Activated CD4-positive, alpha-beta T cell treated with anti-CD3 and anti-CD28 coated beads, Interleukin-2, amount 50 U/mL, for 4 hours (primary cell): ENCODE results near the gene TBC1D22A.

Source experiments
- DNase-seq, 2 experiments: peaks; one replicate each; pipeline ENCODE4 v3.0.0-alpha.2; 2020

TBC1D22A gene

DNA sequence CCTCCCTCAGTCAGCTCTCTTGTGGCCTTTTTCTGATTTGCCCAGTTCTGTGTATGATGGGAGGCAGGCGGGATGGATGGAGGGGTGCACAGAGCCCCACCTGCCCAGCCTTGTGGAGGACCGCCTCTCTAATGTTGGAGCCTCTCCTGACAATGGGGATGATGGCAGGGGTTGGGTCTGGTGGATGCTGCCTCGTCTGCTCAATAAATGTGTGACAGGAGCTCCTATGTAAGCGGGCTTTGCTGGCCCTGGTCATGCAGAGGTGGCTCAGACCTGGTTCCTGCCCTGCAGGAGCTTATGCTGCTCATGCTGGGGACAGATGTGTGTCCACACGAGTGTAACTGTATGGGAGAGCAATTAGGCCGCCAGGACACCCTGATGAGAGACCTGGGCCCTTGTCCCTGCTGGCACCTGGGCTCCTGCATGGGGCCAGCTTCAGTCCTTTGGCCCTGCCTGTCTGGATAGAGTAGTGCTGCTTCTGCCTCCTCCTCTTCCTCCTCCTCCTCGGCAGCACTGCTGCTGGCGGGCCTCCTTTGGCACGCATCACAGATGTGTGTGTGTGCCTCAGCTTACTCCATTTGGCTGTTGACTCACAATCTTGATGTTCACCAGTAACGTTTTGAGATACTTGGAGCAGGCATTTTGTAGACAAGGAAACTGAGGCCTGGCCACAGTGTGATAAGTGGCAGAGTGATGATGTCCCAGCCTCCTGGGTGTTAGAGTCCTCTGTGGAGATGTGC lies 131.0 kb downstream of the TBC1D22A start:
- no peak for DNase-seq

DNA sequence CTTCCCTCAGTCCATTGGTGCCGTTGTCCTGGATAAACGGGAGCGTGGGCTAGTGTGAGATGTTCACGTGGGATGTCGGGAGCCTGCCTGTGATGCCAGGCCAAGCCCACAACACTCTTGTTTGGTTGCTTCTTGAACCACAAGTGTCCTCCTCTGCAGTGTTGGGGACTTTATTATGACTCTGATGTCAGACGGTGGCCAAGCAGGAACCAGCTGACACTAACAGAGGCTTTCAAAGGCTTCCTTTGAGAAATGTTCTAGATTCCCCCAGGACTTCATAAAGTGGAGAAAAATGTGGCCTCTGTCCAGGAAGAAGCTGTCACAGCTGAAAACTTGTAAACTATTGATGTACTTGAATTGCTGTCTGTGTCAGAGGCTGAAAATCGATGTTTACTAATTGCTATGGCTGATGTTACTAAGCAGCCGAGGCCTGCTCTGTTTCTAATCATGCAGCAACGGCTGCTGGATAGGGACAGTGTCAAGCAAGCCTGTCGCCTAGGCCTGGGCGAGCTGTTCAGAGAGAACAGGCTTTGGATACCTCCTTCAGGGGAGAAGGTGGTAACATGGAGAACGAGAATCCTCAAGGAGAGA lies 131.7 kb downstream of the TBC1D22A start:
- DNase-seq: no peak

DNA sequence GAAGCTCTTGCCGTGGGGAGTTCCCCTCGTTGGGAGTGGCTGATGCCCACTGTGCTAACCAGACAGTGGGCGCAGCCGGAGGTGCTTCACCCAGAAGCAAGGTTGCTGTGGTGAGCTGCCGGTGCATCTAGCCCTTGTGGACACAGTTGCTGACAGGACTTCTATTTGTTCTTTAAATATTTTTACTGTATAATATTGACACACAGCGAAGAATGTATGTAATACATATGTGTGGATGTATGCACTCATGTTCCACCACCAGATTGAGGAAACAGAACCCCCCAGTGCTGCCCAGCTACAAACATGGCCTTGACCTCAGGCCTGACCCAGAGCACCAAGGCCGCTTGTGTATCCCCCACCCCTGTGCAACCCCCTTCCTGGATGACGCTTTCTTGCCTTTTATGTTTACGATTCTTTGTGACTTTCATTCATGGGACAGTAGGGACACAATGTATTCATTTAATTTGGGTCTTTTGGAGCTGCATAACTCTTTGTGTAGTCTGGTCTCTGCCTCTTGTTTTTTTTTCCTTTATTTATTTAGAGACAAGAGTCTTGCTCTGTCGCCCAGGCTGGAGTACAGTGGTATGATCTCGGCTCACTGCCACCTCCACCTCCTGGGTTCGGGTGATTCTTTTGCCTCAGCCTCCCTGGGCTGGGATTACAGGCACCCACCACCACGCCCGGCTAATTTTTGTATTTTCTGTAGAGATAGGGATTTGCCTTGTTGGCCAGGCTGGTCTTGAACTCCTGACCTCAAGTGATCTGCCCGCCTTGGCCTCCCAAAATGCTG lies 132.6 kb downstream of the TBC1D22A start:
- DNase-seq: no peak

DNA sequence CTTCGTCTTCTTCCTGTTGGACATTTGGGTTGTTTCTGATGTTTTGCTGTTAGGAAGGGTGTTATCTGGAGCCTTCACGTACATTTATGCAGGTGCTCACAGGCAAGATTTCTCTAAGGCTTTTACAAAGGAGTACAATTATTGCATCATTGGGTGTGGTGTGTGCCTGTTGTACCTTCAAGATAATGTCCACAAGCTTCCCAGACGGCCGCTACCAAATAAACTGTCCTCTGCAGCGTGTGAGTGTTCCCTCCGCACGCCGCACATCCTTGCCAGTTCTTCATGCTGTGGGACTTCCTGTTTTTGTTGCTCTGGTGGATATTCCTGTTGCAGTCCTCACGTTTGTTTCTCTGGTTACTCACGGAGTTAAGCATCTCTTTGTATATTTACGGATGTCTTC lies 133.3 kb downstream of the TBC1D22A start:
- DNase-seq: no peak

DNA sequence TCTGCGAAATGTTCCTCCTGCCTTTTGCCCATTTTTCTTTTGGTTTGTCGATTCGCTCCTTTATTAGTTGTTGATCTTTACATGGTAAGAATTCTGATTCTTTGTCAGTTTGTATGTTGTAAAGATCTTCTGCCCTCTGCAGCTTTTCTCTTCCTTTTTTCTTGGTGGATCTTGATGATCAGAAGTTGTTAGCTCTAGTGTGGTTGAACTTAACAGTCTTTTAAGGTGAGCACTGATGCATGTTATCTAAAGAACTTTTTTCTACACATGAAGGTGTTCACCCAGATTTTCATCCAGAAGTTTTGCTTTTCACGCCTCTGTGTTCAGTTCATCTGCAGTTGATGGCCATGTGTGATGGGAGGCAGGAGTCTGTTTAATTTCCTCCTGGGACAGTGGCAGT lies 133.7 kb downstream of the TBC1D22A start:
- no peak for DNase-seq

DNA sequence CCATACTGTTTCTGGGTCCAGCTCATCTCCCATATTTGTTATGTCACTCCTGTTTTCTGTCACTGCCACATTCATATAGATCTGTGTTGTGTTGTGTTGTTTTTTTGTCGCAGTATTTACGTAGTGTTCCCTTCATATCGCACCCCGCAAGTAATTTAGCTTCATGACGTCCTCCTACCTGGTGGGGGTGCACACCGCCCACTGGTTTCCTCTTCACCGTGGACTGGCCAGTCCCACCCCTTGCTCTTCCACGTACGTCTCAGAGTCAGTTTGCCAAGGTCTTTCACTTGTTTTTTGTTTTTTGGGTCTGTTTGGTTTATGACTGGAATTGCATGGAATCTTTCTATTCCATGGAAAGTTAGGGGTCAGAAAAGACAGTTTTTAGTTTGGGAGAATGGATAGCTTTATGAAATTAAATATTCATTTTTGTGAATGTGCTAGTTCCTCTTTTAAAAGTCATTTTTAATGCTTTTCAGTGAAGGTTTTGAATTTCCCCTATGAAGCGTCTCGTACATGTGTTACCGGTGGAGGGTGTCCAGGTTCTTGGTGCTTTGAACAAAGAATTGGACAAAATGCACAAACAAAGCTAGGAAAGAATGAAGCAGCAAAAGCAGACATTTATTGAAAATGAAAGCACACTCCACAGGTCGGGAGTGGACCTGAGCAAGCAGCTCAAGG lies 134.3 kb downstream of the TBC1D22A start:
- no peak for DNase-seq

DNA sequence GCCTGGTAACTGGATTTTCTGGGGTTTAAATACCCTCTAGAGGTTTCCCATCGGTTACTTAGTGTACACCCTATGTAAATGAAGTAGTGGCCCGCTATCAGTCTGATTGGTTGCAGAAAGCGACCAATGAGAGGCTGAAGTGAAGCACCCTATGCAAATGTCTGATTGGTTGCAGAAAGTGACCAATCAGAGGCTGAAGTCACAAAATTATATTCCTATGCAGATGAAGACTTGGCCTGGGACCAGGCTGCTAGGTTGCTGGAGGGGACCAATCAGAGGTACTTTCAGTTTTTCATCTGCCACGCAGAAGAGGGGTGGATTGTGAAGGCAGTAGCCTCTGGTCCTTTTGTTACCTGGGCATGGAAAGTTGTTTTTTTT lies 134.8 kb downstream of the TBC1D22A start:
- no peak for DNase-seq

DNA sequence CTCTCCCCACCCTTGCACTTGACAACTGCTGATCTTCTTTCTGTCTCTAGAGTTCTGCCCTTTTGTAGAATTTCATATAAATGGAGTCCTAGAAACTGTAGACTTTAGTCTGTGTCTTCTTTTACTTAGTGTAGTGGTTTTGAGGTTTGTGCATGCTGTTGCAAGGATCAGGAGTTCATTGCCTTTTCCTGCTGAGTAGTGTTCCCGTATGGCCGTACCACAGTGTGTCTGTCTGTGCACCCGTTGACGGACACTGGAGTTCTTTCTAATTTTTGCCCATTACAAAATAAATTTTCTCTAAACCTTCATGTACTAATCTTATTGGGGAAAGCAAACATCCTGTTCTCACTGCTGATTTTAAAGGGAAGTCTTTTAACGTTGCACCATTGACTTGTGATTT lies 138.1 kb downstream of the TBC1D22A start:
- no peak for DNase-seq

DNA sequence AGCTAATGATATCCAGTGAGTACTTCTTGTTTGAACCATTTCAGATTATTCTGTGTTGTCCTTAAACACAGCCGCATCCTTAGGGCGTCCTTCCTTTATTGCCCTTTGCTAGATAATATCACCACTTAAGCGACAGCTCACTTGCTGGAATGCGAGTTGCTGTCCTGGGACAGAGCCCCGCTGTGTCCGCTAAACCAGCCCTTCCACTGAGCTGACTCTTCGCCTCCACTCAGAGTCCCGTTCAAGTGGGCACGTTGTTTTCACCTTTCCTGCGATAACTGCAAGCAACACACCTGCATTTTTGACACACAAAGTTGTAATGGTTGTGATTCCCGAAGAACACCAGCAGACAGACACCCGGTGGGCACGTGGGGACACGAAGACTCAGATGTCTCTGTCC lies 140.0 kb downstream of the TBC1D22A start:
- no peak for DNase-seq

DNA sequence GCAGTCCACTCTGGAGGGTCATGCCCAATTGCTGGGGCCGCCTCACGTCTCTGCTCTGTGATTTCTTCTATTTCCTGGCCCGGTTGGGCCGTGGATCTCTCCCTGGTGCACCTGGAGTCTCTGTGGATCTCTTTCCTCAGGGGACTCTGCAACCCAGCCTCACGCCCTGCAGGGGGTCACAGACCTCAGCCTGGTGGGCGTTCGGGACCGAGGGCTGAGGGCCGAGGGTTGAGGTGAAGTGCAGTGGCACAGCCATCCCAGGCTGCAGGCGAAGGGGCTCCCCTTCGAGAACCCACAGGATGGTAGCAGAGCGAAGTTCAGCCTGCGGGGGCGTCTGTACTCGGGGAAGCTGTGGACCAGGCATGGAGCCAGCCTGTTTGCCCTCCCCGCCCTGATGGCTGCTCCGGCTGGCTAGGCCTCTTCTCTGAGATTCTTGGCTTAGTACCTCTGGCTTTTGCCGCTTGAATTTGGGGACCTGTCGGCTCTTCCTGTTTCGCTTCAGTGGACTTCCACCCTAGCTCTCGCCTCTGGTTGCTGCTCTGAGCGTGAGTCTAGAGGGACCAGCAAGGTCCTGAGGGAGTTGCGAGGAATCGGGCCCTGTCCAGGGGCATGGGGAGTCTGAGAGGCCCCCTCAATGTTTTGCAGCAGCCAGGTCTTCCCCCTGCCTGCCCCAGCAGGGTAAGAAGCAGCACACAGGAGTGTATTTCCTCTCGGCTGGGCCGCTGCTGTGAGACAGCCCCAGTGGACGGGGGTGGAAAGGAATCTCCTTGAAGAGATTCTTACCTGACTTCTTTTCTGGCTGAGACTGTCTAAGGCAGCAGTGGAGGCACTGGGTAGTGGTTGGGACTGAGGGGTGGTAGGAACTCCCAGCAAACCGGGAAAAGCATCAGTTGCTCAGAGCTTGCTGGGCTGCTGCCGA lies 140.8 kb downstream of the TBC1D22A start:
- no peak for DNase-seq

DNA sequence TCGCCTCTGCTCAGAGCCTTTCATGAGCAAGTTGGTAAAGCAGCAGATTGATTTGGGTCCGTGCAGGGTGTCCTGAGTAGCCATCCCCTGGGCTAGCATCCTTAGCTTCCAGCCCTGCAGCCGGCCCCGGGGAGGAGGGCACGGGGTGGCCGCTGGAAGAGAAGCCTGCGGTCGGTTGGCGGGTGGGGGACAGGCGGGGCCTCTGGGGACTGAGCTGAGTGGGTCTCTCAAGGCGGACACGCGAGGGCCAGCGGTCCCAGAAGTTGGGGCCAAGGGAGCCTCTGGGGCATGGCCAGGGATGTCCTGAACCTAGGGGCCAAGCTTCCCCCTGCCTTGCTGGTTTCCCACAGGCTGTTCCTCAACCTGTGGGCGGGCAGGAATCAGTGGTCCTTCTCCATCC lies 143.0 kb downstream of the TBC1D22A start:
- no peak for DNase-seq

DNA sequence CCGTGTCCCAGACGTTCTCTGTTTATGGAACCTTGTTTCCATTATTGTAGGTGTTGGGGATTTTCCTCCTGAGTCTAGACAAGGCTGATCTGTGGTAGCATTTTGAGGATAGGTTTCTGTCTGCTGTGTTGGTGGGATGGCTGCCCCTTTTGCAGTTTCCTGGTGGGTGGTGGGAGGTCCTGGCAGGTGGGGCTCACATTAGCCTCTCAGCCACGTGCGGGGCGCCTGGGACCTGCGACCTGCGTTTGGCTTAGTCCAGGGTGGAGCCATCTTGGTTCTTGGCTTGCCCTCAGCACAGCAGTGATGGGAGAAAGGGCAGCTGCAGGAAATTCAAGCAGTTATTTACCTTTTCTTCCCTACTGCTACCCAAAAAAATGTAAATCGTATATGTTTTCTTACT lies 143.4 kb downstream of the TBC1D22A start:
- DNase-seq: no peak

DNA sequence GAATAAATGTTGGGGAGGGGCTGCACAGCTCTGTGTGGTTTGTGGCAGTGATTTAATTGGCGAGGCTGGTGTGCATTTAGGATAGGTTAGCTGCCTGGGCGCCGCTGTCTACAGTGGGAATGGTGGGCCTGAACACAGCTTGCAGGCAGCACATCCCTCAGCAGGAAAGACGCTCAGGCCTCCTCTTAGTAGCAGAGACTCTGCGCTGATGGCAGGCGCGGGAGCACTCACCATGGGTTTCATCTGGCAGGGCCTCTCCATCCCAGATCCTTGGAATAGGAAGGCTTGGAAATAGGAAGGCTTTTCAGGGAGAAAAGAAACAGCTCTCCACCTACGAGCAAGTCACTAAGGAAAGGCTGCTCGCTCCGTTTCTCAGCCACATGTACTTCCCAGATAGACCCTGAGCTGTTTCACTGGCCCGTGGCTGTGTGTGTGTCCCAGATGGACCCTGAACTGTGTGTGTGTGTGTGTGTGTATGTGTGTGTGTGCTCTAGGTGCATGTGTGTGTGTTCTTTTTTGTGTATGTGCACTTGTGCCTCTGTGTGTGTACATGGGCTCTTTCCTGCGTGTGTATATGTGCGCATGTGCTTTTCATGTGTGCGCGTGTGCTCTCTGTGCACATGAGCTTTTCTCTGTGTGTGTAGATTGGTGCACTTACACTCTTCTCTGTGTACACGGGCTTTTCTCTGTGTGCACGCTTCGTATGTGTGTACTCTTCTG lies 144.0 kb downstream of the TBC1D22A start:
- no peak for DNase-seq

DNA sequence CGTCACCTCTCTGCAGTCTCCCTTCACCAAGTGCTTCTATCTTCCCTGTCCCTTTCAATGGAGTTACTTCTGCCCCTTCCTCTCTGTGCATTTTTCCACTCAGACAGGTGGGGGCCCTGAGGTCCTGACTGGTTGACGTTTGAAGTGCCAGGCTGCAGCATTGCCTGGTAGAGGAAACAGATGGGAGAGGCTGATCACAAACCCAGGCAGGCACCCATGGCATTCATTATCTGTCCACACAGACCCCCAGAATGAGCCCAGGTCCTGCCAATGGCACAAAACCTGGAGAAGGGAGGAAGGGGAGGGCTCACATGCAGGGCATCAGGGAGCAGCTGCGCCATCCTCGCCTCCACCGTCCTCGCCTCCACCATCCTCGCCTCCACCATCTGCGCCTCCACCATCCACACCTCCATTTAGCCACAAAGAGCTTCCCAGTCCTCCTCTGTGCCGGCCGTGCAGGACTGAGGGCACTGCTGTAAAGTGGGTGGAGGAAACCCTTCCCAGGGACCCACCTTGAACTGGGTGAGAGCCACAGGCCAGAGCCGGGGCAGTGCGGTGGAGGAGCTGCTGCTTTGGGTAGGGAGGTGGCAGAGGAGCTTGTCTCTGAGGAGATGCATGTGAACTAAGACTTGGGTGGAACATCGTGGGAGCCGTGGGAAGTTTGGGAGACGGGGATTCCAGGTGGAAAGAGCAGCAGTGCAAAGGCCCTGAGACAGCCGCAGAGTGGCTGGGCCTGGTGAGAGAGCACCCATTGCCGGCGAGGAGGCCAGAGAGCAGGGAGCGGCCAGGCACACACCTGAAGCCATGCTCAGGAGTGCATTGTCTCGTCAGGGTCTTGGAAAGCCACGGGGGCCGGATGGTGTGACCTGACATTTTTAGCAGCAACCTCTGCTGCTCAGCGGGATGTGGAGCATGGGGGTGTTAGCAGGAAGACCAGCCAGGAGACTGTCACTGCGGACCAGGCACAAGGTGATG lies 145.1 kb downstream of the TBC1D22A start:
- DNase-seq: no peak

DNA sequence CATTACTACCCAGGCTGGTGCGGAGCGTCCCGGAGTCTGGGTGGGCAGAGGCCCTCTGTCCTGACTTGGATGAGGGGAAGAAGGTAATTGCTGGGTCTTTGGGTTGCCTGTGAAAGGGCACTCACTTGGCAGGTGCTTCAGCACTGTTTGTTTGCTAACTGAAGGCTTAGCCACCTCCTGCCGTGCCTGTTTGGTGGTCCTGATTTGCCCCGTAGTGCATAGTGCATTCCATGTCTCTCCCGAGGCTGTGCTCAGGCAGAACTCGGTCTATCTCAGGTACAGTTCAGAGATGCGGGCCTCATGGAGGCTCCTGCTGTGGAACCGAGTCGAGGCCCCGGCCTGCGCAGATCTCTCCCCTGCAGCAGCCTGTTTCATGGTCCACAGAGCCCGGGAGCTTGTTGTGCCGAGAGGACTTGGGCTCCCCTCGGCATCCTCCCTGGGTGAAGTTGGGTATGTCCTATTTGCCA lies 146.2 kb downstream of the TBC1D22A start:
- no peak for DNase-seq

DNA sequence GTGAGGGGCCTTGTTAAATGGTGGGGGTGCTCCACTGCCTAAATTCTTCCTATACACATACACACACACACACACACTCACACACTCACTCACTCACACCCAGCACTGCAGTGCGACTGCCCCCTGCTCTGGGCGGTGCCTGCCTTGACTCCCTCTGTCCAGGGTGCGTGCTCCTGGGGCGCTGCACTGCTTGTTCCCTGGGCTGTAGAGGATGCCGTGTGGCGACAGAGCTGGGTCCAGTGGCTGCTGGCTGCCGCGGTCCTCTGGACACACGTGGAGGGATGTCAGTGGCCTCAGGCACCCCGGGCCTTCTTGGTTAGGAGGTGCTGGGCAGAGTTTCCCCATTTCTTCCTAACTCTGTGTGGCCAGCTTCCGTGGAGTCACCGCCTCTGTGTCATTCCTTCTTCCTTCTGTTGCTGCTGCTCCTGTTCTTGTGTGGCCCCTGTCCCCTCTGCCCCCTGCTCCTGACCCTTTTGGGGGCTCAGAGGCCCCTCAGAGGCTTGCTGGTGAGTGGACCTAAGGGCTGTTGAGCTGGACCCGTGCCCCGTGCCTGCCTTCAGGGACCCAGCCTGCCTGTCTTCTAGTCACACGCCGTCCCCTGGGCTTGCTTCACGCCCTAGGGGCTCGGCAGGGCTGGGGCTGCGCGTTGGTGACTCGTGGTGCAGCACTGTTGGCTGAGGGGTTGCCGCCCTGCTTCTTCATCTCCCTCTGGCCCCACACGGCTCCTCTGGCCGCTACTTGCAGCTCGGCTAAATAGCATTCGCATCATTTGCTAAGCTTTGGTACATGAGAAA lies 147.0 kb downstream of the TBC1D22A start:
- DNase-seq: no peak

DNA sequence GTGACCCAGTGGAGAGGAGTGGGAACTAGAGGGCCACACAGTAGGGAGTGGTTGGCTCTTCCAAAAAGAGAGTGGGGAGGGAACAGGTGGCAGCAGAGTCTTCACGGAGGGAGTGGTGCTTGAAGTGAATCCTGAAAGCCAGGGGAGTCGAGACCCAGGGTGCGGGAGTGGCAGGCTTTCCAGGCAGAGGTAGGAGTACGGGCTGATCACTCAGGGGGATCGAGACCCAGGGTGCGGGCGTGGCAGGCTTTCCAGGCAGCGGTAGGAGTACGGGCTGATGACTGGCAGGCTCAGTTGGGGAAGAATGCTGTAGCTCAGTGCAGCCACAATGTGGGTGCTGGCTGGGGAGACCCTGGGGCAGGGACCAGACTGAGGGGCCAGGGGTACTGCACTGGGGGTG lies 148.2 kb downstream of the TBC1D22A start:
- DNase-seq: no peak

DNA sequence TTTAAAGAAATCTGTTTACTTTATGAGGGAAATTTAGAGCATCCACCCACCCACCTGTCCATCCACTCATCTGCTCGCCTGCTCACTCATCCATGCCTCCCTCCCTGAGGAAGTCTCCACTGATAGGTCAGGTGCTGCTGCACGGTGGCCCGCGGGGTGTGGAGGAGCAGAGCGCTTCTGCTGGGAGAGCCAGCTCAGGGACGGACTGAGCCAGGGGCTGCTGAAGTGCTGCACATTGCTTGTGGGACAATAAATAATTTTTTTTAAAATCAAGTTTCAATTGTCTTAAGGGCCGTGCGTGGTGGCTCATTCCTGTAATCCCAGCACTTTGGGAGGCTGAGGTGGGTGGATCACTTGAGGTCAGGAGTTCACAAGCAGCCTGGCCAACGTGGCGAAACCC lies 148.9 kb downstream of the TBC1D22A start:
- DNase-seq: no peak

DNA sequence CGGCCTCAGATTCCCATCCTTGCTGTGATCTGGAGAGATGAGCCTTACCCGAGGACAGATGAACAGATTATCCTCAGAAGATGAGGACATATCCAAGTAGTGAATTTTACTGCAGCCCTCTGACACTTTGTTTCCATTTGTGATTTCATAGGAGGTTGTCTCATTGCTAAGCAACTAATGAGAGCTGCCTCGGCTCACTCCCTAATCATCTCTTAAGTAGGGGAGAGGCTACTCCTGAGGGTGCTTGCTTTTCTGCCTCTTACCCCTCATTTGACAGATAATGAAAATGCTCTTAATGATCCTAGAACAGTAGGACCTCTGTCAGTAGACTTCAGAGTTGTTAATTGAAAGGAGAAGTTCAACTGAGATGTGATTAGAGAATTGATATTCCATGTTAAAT lies 150.9 kb downstream of the TBC1D22A start:
- no peak for DNase-seq

DNA sequence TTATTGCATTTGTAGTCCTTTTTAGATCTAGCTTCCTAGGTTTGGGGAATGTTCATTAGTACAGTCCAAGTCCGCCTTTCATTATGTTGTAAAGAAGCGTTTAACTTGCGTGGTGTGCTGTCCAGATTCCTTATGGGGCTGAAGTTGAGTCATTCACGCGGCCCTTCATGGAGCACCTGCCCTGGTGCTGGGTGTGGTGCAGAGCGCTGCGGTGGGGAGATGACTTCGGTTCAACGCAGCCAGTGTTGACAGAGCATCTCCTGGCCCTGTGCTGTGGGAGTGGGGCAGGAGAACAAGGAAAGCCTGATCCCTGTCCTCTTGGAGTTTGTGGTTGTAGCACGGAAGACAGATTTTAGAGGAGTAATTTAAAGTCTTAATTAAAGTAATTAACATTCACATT lies 152.0 kb downstream of the TBC1D22A start:
- DNase-seq: no peak
